Body of pancreas (tissue), 4 donors: Measurements from ENCODE around the gene MLPH. TPM values are rescaled to one million over a fixed set of nuclear protein-coding genes. Genes with fewer than 3 reads are reported as not detected.

Experiments
- ATAC-seq: fragments of 150-250 bp; one replicate; pipeline ENCODE4 v1.9.1; 2016
- DNase-seq, 4 donors: peaks; one replicate each; pipeline ENCODE4 v3.0.0-alpha.2; 2019
- H3K27ac ChIP-seq, 4 donors: fragments of 200-600 bp; sonication (generic); 1 replicate in 3 of 4; 2 replicates in 1 of 4; pipeline versions ENCODE4 v1.5.1 to v1.6.1; 2016 to 2019; ENCODE audit warnings: mild to moderate bottlenecking in 1 of 4, mixed read lengths in 1 of 4, moderate library complexity in 1 of 4
- H3K27me3 ChIP-seq, 2 donors: fragments of 200-600 bp; sonication (generic); one replicate each; pipeline ENCODE4 v1.6.0; 2016; ENCODE audit warnings: mild to moderate bottlenecking in 1 of 2
- H3K36me3 ChIP-seq, 2 donors: fragments of 200-600 bp; sonication (generic); replicated peaks in 1 of 2; 2 replicates each; pipeline ENCODE4 v1.5.1; 2016; ENCODE audit warnings: low read depth in 2 of 2; ENCODE audit not compliant: insufficient read depth in 1 of 2
- H3K4me1 ChIP-seq: fragments of 200-600 bp; sonication (generic); one replicate; pipeline ENCODE4 v1.6.0; 2016
- H3K4me3 ChIP-seq, 2 donors: fragments of 200-600 bp; sonication (generic); 1 replicate in 1 of 2; 2 replicates in 1 of 2; pipeline ENCODE4 v1.5.1; 2016 to 2019
- H3K9me3 ChIP-seq, 3 donors: fragments of 200-600 bp; sonication (generic); 1 replicate in 2 of 3; 2 replicates in 1 of 3; pipeline ENCODE4 v1.5.1; 2016
- POLR2A ChIP-seq, 3 donors: fragments of 450-650 bp; IDR thresholded peaks; one replicate each; pipeline ENCODE4 v1.6.1; 2016; ENCODE audit warnings: antibody characterized with exemption in 3 of 3, mild to moderate bottlenecking in 2 of 3
- WGBS, 2 donors: methylation state at CpG; one replicate each; pipeline ENCODE4 v1.1.5; 2017; 5-methylcytosine and 5-hydroxymethylcytosine counted together
- intact Hi-C: fragments of 100-400 bp; cut with DNase I; formaldehyde crosslinking; loops from one replicate; pipeline ENCODE4 v1.15.1; 2023
- total RNA-seq, 2 donors: library from RNA; depleted of rRNA; stranded (reverse); fragments of >200 nt; gene quantifications; one replicate each; pipeline ENCODE4 v1.1.0, GENCODE V29; 2016
- TF ChIP-seq, protein P1 (sequence below), 7 experiments: fragments of 450-650 bp in 4 of 7; fragments of 200-600 bp in 3 of 7; sonication (generic) in 3 of 7; IDR thresholded peaks; one replicate each; pipeline ENCODE4 v1.5.1; 2016 to 2019; ENCODE audit warnings: antibody characterized with exemption in 7 of 7

Gene MLPH, protein sequence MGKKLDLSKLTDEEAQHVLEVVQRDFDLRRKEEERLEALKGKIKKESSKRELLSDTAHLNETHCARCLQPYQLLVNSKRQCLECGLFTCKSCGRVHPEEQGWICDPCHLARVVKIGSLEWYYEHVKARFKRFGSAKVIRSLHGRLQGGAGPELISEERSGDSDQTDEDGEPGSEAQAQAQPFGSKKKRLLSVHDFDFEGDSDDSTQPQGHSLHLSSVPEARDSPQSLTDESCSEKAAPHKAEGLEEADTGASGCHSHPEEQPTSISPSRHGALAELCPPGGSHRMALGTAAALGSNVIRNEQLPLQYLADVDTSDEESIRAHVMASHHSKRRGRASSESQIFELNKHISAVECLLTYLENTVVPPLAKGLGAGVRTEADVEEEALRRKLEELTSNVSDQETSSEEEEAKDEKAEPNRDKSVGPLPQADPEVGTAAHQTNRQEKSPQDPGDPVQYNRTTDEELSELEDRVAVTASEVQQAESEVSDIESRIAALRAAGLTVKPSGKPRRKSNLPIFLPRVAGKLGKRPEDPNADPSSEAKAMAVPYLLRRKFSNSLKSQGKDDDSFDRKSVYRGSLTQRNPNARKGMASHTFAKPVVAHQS
- 10 to 100 TPM; 30.3 to 64.3 TPM for total RNA-seq

DNA sequence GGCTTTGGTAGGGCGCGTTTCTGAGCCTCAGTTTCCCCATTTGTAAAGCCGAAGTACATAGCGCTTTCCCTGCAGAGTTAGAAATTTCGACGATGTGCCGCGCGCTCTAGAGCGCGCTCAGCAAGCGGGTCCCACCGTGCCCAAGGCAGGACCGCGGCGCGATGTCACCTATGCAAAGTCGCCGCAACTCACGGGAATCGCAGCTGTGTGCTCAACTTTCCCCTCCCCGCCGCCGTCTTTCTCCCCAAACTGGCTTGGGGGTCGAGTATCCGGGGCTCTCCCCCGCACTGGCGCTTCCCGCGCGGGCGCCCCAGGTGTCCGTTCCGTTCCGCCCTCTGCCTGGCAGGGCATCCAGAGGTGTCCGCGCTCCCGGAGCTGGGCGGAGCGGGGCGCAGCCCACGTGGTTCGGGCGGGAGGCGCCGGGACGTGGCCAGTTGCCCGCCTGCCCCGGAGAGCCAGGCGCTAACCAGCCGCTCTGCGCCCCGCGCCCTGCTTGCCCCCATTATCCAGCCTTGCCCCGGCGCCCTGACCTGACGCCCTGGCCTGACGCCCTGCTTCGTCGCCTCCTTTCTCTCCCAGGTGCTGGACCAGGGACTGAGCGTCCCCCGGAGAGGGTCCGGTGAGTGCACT, at the start of gene MLPH:
Gene MLPH (plus strand): TSS at position 433 of the 630 bp plus-strand sequence. CDS start 6,176 bp downstream, outside the sequence.
- intact Hi-C loops: no loop called here
- TF ChIP-seq POLR2A (IDR thresholded peaks at IDR 0.05): peak; percentile 65 to 77 (median 66)
- TF ChIP-seq, protein P1, sequence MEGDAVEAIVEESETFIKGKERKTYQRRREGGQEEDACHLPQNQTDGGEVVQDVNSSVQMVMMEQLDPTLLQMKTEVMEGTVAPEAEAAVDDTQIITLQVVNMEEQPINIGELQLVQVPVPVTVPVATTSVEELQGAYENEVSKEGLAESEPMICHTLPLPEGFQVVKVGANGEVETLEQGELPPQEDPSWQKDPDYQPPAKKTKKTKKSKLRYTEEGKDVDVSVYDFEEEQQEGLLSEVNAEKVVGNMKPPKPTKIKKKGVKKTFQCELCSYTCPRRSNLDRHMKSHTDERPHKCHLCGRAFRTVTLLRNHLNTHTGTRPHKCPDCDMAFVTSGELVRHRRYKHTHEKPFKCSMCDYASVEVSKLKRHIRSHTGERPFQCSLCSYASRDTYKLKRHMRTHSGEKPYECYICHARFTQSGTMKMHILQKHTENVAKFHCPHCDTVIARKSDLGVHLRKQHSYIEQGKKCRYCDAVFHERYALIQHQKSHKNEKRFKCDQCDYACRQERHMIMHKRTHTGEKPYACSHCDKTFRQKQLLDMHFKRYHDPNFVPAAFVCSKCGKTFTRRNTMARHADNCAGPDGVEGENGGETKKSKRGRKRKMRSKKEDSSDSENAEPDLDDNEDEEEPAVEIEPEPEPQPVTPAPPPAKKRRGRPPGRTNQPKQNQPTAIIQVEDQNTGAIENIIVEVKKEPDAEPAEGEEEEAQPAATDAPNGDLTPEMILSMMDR (IDR thresholded peaks at IDR 0.05): peak in 1 of 7 experiments; percentile 2
- Histone ChIP-seq H3K27me3 (no peaks in the 10 kb centered on the region), H3K27ac (peak within 1 kb of the TSS; percentile 47 to 77 (median 54)), H3K4me3 (peak within 1 kb of the TSS; percentile 17 to 34), H3K4me1 (peaks cover 65% of the 10 kb centered on the region), H3K9me3 (no peaks in the 10 kb centered on the region), H3K36me3 (no peaks in the 10 kb centered on the region)
- peak; percentile 80 for ATAC-seq
- peak; percentile 70 to 81 (median 79) for DNase-seq
- 0% methylated on average over 6 to 63 of the region's 63 CpGs for WGBS, 2 donors

DNA sequence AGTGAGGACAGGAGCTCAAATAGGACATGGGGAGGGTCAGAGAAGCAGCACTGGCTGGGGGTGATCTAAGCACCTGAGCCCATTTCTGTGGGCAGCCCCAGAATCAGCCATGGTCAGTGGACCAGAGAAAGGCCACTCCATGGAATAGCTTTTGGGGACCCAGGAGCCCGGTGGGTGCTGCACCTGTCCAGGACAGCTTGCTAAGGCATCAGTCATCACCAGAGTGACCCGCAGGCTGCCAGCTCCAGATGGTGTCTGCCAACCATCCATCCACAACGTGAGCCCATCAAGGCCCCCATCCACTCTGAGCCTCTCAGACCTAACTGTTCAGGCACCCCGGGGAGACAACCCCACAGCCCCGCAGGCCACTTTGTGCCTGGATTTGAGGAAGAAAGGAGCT, 49.5 kb upstream of the MLPH start:
- H3K4me3 ChIP-seq: no peak overlapping the region
- H3K27me3 ChIP-seq: no peaks in the 10 kb centered on the region
- H3K4me1 ChIP-seq: peaks cover 19% of the 10 kb centered on the region
- ATAC-seq (no peak), DNase-seq (no peak)
- H3K27ac ChIP-seq: peak overlapping the region in 3 of 4 donors; percentile 61 to 78 (median 77)
- intact Hi-C loops: no loop called here
- no peak for TF ChIP-seq POLR2A (IDR thresholded peaks at IDR 0.05)
- TF ChIP-seq, protein P1 (IDR thresholded peaks at IDR 0.05): no peak
- no peaks in the 10 kb centered on the region for H3K36me3 ChIP-seq
- 72 to 82% methylated on average over 3 to 5 of the region's 5 CpGs for WGBS, 2 donors
- H3K9me3 ChIP-seq: no peaks in the 10 kb centered on the region

DNA sequence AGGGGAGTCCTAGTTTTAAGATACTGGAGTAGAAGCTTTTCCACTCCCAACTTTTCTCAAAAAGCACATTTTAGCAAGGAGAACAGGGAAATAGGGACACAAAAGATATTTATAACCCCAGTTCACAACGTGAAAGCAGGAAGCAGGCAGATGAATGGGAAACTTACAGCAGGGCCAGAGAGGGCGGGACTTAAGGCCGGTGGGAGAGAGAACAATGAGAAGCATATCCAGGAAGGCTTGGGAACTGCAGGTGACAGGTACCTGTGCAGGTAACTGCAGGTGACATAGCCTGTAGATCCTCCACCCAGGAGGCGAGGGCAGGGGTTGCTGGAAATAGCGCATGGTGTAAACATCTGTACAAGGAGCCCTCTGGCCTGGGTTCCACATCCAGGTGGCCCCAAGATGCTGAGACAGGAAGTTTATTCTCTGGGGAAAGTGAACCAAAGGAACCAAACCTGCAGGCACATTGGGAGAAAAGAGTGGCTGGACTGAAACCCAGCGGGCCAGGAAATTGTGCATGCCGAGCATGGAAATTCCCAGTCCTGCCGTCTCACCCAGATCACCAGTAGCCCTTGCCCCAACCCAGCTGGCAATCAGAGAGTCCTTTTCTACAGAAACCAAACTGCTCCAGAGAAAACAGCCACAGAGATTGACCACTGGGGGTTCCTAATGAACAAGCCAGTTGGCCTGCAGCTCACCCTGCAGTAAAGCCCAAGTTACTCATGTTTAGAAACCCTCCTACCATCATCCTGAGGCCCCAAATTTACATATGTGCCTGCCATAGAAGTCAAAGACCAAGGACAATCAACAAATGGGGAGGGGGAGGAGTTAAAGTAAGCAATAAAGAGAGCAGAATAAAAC, 48.7 kb upstream of the MLPH start:
- Histone ChIP-seq H3K36me3 (no peaks in the 10 kb centered on the region), H3K9me3 (no peaks in the 10 kb centered on the region), H3K27ac (peak overlapping the region in 3 of 4 donors; percentile 61 to 78 (median 77)), H3K27me3 (no peaks in the 10 kb centered on the region), H3K4me1 (peaks cover 19% of the 10 kb centered on the region), H3K4me3 (no peak overlapping the region)
- intact Hi-C loops: no loop called here
- TF ChIP-seq POLR2A (IDR thresholded peaks at IDR 0.05): peak in 1 of 3 donors; percentile 34
- TF ChIP-seq, protein P1 (IDR thresholded peaks at IDR 0.05): peak in 2 of 7 experiments; percentile 13 to 15
- peak; percentile 88 for ATAC-seq
- WGBS, 2 donors: 26 to 29% methylated on average over 8 of the region's 8 CpGs
- peak; percentile 64 to 81 (median 74) for DNase-seq

DNA sequence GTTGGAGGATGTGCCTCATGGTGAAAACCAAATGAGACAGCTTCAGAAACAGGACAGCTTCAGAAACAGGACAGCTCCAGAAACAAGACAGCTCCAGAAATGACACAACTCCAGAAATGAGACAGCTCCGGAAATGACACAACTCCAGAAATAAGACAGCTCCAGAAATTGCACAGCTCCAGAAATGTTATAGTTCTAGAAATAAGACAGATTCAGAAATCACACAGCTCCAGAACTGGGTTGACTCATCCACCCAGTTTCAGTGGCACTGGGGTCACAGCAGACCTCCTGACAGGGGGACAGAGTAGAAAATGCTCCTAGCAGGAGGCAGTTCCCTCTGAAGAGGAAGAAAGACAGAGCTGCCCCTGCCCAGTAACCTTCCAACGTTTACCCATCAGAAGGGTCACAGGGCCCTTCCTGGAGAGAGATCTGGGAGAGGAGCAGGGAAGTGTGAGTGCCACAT, 46.2 kb upstream of the MLPH start:
- Histone ChIP-seq H3K9me3 (no peaks in the 10 kb centered on the region), H3K4me1 (peaks cover 12% of the 10 kb centered on the region), H3K27ac (no peak overlapping the region), H3K4me3 (no peak overlapping the region), H3K36me3 (no peaks in the 10 kb centered on the region), H3K27me3 (no peaks in the 10 kb centered on the region)
- no peak for TF ChIP-seq POLR2A (IDR thresholded peaks at IDR 0.05)
- TF ChIP-seq, protein P1 (IDR thresholded peaks at IDR 0.05): no peak
- intact Hi-C loops: no loop called here
- WGBS, 2 donors: 29 to 50% methylated on average over 2 of the region's 2 CpGs
- no peak for ATAC-seq
- DNase-seq: no peak
